NCI-H748 treated with DMSO at 0.1 percent for 48 hours (cell line): ENCODE measurements around the gene BRINP1.

ENCODE experiments used
- DNase-seq: peaks from one replicate; lab custom pipeline; 2025; lab: John Stamatoyannopoulos, UW

BRINP1 gene

GRCh38 chr9:119339056-119339455 is 30.2 kb downstream of the BRINP1 start:
- DNase-seq = no peak

GRCh38 chr9:119337573-119337972 is 31.7 kb downstream of the BRINP1 start:
- no peak for DNase-seq

GRCh38 chr9:119334745-119335144 is 34.5 kb downstream of the BRINP1 start:
- no peak for DNase-seq

GRCh38 chr9:119333507-119334229 is 35.6 kb downstream of the BRINP1 start:
- no peak for DNase-seq

GRCh38 chr9:119332522-119332921 is 36.7 kb downstream of the BRINP1 start:
- no peak for DNase-seq

- DNase-seq = no peak
These were observed 47.1 kb downstream of the BRINP1 start for GRCh38 chr9:119322184-119322583.

GRCh38 chr9:119318371-119318770 is 50.9 kb downstream of the BRINP1 start:
- DNase-seq = no peak

GRCh38 chr9:119313846-119314245 is 55.4 kb downstream of the BRINP1 start:
- no peak for DNase-seq

- DNase-seq = no peak
These were observed 58.5 kb downstream of the BRINP1 start for GRCh38 chr9:119310741-119311140.

- no peak for DNase-seq
These were observed 61.8 kb downstream of the BRINP1 start for GRCh38 chr9:119307471-119307870.

GRCh38 chr9:119304555-119304954 is 64.7 kb downstream of the BRINP1 start:
- no peak for DNase-seq

- peak; percentile 66 for DNase-seq
These were observed 66.1 kb downstream of the BRINP1 start for GRCh38 chr9:119302988-119303698.

- DNase-seq = no peak
These were observed 71.0 kb downstream of the BRINP1 start for GRCh38 chr9:119298076-119298853.

GRCh38 chr9:119291554-119291953 is 77.7 kb downstream of the BRINP1 start:
- no peak for DNase-seq

- DNase-seq = peak; percentile 60
These were observed 79.3 kb downstream of the BRINP1 start for GRCh38 chr9:119289740-119290433.

- DNase-seq = no peak
These were observed 84.5 kb downstream of the BRINP1 start for GRCh38 chr9:119284587-119285337.

GRCh38 chr9:119284118-119284517 is 85.1 kb downstream of the BRINP1 start:
- DNase-seq = no peak

GRCh38 chr9:119283078-119283794 is 86.0 kb downstream of the BRINP1 start:
- DNase-seq = no peak

GRCh38 chr9:119282476-119283077 is 86.7 kb downstream of the BRINP1 start:
- DNase-seq = no peak

- no peak for DNase-seq
These were observed 88.3 kb downstream of the BRINP1 start for GRCh38 chr9:119280740-119281485.
